ENCODE results near the gene SLC48A1. TPM values are rescaled to one million over a fixed set of nuclear protein-coding genes. Genes with fewer than 3 reads are reported as not detected.
A peak's percentile ranks its signal among the peaks of the same experiment; 100 is the strongest.

The SLC48A1 gene
- total RNA-seq, 3 donors from 2014 or later (not counting 1 experiment from before 2014, with no cell fraction given): 2.0 to 4.4 (median 3.4) TPM

DNA sequence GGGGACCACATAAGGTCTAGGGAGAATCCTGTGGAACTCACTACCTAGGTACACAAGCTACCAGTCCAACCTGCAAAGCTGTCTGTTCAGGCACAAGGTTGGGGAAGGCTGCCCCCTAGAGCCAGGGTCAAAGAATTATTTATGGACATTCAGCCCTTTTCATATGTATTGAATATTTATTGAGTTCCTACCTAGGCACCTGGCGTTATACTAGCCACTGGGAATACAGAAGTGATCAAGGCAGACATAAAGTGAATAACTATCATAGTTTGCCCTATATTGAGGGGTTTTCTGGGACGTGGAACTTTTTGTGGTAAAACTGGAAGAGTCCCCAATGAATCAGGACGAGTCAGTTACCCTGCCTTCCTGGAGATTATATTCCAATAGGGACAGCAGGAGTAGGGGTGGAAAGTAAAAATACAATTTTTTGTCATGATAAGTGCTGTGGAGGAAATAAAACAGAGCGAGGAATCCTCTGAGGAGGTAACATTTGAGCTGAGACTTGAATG is 5.8 kb upstream of the SLC48A1 start:
- intact Hi-C loops (cut with micrococcal nuclease): loop anchor here (1.0 kb wide), 1 partner anchor 52 kb away; no protein-coding TSS in a partner anchor
- TF ChIP-seq, protein P1, sequence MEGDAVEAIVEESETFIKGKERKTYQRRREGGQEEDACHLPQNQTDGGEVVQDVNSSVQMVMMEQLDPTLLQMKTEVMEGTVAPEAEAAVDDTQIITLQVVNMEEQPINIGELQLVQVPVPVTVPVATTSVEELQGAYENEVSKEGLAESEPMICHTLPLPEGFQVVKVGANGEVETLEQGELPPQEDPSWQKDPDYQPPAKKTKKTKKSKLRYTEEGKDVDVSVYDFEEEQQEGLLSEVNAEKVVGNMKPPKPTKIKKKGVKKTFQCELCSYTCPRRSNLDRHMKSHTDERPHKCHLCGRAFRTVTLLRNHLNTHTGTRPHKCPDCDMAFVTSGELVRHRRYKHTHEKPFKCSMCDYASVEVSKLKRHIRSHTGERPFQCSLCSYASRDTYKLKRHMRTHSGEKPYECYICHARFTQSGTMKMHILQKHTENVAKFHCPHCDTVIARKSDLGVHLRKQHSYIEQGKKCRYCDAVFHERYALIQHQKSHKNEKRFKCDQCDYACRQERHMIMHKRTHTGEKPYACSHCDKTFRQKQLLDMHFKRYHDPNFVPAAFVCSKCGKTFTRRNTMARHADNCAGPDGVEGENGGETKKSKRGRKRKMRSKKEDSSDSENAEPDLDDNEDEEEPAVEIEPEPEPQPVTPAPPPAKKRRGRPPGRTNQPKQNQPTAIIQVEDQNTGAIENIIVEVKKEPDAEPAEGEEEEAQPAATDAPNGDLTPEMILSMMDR (IDR thresholded peaks at IDR 0.05): peak; percentile 69
- ATAC-seq (peak; percentile 68 to 78 (median 71)), DNase-seq (peak; percentile 47 to 83)
- Mint-ChIP-seq H3K4me1 (no peaks in the 10 kb centered on the region), H3K9me3 (no peaks in the 10 kb centered on the region), H3K27ac (no peak overlapping the region), H3K27me3 (ENCODE audit: low read depth in 2 of 2) (peaks cover 4 to 5% of the 10 kb centered on the region in 2 donors), H3K36me3 (no peaks in the 10 kb centered on the region), H3K4me3 (no peak overlapping the region)
- Histone ChIP-seq H3K4me1 (ENCODE audit: control insufficient read depth, insufficient read depth, low read length) (peaks cover 12% of the 10 kb centered on the region), H3K9me3 (ENCODE audit: control insufficient read depth, insufficient read depth, low read length) (no peaks in the 10 kb centered on the region), H3K4me3 (ENCODE audit: low read length) (no peak overlapping the region), H3K36me3 (ENCODE audit: control insufficient read depth, insufficient read depth, low read length) (no peaks in the 10 kb centered on the region), H3K27me3 (ENCODE audit: control insufficient read depth, insufficient read depth, low read length) (no peaks in the 10 kb centered on the region), H3K27ac (ENCODE audit: low read length) (no peak overlapping the region)
- 50% methylated on average over 4 of the region's 4 CpGs for WGBS (ENCODE audit: insufficient coverage)

DNA sequence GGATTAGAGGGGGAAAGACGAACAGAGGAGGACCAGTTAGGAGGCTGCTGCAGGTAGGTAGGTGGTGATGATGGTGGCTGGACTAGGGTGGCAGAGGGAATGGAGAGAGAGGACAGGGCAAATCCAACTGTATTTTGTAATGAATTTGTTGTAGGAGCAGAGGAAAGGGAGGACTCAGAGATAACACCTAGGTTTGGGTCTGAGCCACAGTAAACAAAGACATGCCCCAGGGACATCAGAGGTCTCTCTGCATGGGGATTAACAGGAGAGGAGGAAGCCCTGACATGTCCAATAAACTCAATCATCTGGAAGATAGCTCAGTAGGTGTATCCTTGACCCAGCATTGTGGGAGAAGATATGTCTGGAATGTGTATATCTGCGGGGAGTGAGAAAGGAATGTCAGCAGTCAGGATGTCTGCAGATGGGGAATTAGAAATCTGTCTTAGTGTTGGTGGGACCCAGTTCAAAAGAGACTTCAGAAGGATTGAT is 4.7 kb upstream of the SLC48A1 start:
- Histone ChIP-seq H3K4me1 (ENCODE audit: control insufficient read depth, insufficient read depth, low read length) (peaks cover 17% of the 10 kb centered on the region), H3K36me3 (ENCODE audit: control insufficient read depth, insufficient read depth, low read length) (no peaks in the 10 kb centered on the region), H3K27ac (ENCODE audit: low read length) (no peak overlapping the region), H3K4me3 (ENCODE audit: low read length) (no peak overlapping the region), H3K9me3 (ENCODE audit: control insufficient read depth, insufficient read depth, low read length) (no peaks in the 10 kb centered on the region), H3K27me3 (ENCODE audit: control insufficient read depth, insufficient read depth, low read length) (no peaks in the 10 kb centered on the region)
- Mint-ChIP-seq H3K27me3 (ENCODE audit: low read depth in 2 of 2) (peaks cover 5 to 7% of the 10 kb centered on the region in 2 donors), H3K27ac (no peak overlapping the region), H3K4me1 (peaks cover 0 to 4% of the 10 kb centered on the region in 2 donors), H3K9me3 (no peaks in the 10 kb centered on the region), H3K36me3 (no peaks in the 10 kb centered on the region), H3K4me3 (no peak overlapping the region)
- DNase-seq: no peak
- intact Hi-C loops (cut with micrococcal nuclease): no loop called here
- ATAC-seq: no peak
- 92% methylated on average over 2 of the region's 2 CpGs for WGBS (ENCODE audit: insufficient coverage)
- TF ChIP-seq, protein P1 (IDR thresholded peaks at IDR 0.05): no peak

DNA sequence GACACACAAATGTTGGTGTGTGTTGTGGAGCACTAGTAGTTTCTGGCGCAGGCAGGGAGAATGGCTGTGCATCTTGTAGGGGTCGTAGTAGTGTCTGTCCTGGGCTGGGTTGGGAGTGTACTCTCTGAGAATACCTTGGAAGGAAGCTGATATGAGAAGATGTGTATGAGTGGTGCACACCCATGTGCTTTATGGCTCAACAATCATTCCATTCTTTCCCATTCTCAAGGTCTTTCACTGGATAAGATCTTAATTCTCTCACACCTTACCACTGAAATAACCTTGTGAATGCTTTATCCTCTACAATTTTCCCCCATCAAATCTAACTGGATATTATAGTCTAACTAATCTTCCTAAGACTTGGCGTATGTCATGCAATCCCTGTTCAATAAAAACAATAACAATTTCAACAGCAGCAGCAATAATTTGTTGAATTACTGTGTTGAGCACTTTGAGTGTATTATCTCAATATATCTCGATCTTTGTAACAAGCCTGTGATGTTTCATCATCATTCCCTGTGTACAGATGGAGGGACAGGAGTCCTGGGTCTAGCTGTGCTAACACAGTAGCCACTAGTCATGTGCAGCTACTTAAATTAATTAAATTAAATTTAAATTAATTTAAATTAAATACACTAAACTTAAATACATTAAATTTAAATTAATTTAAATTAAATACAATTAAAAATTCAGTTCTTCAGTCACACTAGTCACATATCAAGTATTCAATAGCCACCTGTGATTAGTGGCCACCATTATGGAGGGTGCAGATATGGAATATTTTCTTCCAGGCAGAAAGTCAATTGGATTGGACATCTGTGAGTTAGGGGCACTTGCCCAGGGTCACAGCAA is 3.6 kb upstream of the SLC48A1 start:
- Histone ChIP-seq H3K9me3 (ENCODE audit: control insufficient read depth, insufficient read depth, low read length) (no peaks in the 10 kb centered on the region), H3K27ac (ENCODE audit: low read length) (no peak overlapping the region), H3K4me3 (ENCODE audit: low read length) (no peak overlapping the region), H3K36me3 (ENCODE audit: control insufficient read depth, insufficient read depth, low read length) (no peaks in the 10 kb centered on the region), H3K27me3 (ENCODE audit: control insufficient read depth, insufficient read depth, low read length) (peaks cover 3% of the 10 kb centered on the region), H3K4me1 (ENCODE audit: control insufficient read depth, insufficient read depth, low read length) (peaks cover 24% of the 10 kb centered on the region)
- DNase-seq (no peak), ATAC-seq (no peak)
- 88% methylated on average over 3 of the region's 4 CpGs for WGBS (ENCODE audit: insufficient coverage)
- Mint-ChIP-seq H3K27ac (no peak overlapping the region), H3K4me1 (peaks cover 9 to 12% of the 10 kb centered on the region in 2 donors), H3K36me3 (no peaks in the 10 kb centered on the region), H3K4me3 (no peak overlapping the region), H3K9me3 (no peaks in the 10 kb centered on the region), H3K27me3 (ENCODE audit: low read depth in 2 of 2) (peaks cover 5 to 7% of the 10 kb centered on the region in 2 donors)
- intact Hi-C loops (cut with micrococcal nuclease): no loop called here
- TF ChIP-seq, protein P1 (IDR thresholded peaks at IDR 0.05): no peak
